GM21390 (cell line): ENCODE data around the gene RTBDN.
"Not testable (repeated sequence)": the region's sequence is repeated elsewhere in the genome, so short reads cannot be mapped to it uniquely, and the experiment has no call there.

Experiments used
- ATAC-seq: cut with Tn5 transposase; IDR thresholded peaks from one replicate; pipeline ENCODE4 v1.9.1; 2021; ENCODE audit not compliant: unreplicated experiment

The RTBDN gene

DNA sequence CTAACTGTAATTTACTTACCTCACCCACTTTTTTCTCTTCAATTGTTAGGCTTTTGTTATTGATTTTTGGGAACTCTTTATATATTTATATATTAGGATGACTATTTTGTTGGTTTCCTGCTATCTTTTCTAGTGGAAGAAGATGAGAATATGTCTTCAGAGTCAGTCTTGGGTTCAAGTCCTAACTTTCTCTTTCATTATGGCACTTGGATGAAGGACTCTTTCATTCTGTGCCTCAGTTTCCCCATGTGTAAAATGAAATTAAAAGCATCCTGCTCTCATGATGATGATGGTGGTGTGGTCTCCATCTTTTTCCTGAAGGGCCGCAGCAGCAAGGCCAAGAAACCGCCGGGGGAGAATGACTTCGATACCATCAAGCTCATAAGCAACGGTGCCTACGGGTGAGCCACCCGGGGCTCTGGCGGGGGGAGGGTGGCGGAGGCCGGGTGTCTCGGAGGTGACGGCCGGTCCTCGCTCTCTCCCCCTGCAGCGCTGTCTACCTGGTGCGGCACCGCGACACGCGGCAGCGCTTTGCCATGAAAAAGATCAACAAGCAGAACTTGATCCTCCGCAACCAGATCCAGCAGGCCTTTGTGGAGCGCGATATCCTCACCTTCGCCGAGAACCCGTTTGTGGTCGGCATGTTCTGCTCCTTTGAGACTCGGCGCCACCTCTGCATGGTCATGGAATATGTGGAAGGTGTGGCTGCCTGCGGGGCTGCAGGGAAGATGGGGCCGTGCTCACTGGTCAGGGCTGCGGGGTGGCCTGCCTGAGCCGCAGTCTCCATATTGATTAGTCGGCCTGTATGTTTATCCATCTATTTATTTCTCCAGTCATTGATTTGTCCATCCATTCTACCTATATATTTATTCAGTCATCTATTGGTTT lies 23.9 kb upstream of the RTBDN start:
- ATAC-seq: no peak

DNA sequence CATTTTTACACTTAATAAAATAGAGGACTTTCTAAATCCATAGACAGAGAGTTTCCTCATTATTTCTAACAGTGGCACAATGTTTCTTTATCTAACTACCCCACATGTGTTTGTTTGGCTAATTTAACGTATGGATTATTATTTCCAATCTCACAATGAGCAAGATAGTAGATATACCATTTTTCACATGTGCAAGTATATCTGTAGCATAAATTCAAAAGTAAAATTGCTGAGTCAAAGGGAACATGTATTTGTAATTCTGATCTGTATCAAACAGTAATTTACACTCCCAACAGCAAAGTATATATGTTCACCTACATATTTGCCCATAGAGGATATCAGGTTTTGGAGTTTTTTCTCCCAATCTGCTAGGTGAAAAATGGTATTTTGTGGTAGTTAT lies 22.3 kb upstream of the RTBDN start:
- ATAC-seq: no peak

DNA sequence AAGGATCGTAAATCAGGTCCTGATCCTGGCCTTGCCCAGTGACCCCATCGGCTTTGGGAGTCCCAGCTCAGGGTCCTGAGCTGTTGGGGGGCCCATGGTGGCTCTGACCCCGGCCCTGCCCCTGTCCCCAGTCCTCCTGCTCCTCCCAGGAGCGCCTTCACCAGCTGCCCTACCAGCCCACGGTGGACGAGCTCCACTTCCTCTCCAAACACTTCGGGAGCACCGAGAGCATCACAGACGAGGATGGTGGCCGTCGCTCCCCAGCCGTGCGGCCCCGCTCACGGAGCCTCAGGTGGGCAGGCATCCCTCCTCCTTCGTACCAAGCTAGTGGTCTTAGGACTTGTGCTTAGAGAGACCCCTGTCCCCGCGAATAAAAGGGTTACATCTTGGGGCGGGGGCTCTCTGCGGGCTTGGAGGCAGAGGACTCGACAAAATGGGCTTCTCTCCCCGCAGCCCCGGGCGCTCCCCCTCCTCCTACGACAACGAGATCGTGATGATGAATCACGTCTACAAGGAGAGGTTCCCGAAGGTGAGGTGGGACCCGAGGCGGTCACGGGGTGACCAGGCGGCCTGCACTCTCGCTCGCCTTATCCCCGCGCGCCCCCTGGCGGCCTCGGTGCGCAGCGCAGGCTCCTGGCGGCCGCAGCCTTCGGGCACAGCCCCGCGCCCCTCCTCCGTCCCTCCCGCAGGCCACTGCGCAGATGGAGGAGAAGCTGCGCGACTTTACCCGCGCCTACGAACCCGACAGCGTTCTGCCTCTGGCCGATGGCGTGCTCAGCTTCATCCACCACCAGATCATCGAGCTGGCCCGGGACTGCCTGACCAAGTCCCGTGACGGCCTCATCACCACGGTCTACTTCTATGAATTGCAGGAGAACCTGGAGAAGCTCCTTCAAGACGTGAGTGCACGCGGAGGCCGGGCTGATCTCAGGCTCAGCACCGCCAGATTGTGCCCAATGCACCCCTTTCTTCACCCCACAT lies 13.1 kb upstream of the RTBDN start:
- no peak for ATAC-seq

DNA sequence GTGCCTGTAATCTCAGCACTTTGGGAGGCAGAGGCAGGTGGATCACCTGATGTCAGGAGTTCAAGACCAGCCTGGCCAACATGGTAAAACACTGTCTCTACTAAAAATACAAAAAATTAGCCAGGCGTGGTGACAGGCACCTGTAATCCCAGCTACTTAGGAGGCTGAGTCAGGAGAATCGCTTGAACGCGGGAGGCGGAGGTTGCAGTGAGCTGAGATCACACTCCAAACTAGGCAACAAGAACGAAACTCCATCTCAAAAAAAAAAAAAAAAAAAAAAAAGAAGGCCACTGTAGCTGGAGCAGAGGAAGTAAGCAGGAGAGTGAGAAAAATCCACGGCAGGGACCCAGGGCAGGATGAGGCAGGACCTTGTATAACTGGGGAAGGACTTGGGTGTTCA lies 12.2 kb upstream of the RTBDN start:
- ATAC-seq: not testable (repeated sequence)

DNA sequence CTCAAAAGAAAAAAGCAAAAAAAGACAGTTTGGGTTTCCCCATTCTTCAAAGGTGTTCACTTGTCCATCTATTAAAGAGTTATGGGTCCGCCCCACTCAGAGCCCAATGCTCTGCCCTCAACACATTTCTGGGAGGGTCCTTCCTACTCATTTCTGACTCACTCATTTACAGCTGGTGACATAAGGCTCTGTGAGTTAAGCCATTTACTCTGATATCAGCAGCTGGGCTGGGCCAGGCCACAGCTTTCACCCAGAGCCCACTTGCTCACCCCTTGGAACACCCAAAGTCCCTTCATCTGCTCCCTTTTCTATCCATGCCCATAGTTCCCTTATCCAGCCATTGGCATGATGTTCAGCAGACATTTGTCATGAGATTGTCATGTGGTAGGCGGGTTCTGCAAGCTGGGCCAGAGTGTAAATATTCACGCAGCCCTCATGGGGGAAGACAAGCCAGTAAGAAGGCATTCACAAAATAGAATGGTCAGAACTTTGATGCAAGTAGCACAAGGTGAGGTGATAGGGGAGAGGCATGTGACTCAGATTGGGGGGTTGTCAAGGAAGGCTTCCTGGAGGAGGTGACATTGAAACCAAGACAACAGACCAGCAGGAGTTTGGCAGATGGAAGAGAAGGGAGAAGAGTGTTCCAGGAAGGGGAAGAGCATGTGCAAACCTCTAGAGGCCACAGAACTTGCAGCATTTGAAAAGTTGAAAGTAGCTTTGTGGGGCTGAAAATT lies 9.8 kb upstream of the RTBDN start:
- ATAC-seq: no peak

DNA sequence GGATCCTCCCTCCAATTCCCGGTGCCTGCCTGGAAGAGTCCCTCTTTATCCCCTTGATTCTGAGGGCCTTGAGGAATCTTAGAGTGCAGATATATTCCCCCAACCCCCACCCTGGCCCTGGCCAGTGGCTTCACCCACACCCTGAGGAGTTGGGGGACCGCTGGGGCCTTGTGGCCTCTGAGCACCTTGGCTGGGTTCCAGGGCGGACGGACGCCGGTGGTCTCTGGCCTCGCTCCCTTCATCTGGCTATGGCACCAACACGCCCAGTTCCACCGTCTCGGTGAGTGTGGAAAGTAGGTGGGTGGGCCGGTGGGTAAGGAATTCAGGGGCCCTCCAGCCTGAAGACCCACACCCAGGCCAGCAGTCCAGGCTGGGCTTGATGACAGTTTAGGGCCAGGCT lies 8.9 kb upstream of the RTBDN start:
- no peak for ATAC-seq

DNA sequence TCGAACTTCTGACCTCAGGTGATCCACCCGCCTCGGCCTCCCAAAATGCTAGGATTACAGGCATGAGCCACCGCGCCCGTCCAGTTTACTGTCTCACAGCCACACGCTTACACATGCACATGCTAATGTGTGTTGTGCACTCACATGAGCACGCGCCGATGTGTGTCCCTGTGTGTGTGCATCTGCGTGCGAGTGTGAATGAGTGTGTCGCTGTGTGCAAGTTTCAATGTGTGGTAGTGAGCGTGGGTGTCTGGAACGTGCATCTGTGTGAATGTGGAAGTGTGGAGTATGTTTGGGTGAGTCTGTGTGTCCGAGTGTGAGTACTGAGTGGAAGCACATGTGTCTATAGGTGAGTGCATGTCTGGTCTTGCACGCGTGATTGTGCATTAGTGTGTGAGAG lies 8.1 kb upstream of the RTBDN start:
- ATAC-seq: no peak

DNA sequence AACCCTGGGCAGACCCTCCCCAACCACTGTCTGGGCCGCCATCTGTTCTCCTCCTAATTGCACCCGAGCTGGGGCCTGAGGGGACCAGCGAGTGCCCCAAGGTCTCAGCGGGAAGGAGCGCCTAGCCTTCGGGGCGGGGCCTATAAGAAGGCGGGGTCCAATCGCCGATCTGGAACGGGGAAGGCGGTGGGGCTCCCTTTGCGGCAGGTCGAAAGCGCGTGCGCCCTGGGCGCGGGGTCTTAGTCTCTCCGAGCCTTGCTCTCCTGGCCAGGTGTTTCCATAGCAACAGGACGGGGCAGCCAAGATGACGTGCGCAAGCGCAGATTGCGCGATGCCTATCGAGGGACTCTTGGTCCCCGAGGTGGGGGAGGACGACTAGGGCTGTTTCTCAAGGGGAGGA lies 6.7 kb upstream of the RTBDN start:
- ATAC-seq: no peak

DNA sequence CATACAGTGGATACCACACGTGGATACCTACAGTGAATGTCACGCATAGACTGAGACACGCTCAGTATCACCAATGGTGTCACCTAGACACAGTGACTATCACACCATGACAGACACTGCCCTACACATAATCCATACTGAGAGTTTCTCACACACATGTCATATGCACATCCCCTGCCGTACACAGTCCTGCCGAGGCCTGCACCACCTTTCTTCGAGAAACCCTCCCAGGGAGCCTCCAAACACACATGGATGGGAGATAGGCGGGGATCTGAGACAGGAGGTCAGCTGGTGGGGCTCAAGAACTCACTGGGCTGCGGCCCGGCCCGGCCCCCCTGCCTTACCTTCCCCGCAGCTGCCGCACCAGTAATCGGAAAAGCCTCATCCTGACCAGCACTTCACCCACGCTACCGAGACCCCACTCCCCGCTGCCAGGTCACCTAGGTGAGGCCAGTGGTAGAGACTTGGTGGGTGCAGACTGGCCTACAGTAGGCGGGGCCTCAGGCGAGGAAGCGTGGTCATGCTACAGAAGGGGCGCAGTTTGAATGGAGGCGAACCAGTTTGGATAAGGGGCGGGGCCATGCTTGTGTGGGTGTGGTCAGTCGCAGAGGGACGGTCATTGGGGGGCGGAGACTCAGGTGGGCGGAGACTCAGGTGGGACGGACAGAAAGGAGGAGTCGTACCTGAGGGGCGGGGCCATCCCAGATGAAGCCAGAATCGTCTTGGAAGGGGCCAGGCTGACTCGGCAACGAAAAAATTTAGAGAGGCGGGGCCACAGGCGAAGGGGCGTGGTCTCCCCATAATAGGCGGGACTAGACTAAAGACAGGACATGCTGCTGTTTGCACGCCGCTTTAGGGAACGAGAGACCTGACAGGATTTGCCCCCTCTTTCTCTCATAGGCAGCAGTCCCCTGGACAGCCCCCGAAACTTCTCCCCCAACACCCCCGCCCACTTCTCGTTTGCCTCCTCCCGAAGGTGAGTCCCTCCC lies 6.0 kb upstream of the RTBDN start:
- ATAC-seq: no peak

DNA sequence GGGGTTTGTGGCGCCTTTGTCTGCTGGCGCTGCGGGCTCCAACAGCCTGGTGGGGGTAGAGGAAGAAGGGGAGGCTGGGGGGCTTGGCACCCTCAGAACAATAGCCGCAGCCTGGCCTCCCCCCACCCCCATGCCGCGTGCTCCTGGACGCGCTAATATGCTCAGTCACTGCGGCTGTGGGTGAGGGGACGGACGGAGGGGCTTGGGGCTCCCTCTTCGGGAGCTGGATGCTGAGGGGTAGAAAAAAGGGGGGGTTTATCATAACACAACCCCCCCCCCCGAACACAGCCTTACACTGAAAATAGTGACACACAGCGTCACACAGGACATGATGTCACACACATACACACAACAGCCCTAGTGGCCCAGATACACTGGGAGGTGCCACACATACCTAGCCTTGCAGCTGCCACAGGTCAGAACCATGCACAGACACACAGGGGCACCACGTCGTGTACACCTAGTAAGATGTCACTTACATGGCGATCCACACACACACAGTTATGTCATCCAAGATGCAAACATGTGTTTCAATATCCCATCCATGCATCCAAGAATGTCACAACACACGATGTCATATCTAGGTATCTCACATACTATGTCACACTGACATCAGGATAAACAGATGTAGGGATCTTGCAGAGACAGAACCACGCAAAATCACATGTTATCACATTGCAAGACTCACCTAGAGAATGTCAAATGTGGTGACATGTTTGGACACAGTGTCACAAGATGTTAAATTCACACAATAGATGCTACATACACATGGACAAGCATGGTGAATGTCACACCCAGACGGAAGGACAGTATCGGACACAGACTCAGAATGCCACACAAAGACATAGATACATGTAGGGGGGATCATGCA lies 4.7 kb upstream of the RTBDN start:
- no peak for ATAC-seq

DNA sequence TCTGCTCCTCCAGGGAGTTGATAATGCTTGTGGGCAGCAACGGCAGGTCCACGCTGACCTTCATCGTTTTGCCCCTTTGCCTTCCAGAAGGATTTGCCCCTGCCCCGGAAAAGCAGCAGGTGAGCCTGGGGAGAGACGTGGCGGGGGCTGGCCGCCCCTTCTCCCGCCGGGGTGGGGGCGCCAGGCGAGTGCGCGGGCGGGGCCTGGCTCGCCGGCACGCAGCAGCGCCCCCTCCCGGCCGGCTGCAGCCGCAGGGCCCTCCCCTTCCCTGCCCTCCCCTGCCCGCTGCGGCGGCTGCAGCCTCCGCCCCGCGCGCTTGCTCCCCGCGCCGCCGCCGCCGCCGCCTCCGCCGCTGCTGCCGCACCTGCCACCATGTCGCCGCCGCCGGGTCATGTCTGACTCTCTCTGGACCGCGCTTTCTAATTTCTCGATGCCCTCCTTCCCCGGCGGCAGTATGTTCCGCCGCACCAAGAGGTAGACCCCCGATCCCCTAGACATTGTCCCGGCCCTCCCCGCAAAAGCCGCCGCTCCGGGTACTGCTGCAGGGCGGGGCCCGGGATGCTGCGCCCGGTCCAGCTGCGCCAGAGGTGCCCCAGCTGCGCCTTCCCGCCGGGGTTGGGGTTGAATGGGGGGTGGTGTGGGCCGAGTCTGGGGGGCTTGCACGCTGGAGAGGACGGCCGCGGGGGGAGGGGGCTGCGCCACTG lies 4.0 kb upstream of the RTBDN start, which contains the start of gene MAST1:
MAST1 (plus strand) TSS at position 334 of the 704 bp plus-strand sequence; CDS start at position 392, 58 bp downstream.
- no peak for ATAC-seq

DNA sequence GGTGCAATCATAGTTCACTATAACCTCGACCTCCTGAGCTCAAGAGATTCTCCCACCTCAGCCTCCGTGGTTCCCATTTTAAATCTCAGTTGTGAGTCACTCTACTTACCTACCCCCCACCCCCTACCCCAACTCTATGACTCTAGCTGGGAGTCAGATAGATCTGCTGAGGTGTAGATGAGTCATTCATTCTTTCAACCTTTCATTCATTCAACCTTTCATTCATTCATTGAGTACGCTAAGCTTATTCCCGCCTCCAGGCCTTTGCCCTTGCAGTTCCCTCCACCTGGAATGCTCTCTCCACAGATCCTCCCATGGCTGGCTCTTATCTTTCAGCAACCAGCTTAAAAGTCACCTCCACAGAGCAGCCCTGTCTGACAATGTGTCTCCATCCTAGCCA lies 2.8 kb upstream of the RTBDN start:
- no peak for ATAC-seq

DNA sequence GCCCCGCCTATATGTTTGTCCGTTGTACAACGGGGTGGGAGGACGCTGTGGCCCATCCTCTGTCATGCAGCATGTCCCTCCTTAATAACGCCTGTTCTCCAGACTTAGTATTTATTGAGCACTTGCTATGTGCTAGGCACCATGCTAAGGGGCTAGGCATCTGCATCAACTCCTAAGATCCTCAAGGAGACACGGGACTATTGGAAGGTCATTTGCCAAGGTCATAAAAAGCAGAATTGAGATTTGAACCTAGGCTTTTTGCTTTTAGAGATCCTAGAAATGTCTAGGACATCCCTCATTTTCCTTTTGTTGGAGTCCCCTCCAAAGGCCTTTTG lies 2.1 kb upstream of the RTBDN start:
- no peak for ATAC-seq

DNA sequence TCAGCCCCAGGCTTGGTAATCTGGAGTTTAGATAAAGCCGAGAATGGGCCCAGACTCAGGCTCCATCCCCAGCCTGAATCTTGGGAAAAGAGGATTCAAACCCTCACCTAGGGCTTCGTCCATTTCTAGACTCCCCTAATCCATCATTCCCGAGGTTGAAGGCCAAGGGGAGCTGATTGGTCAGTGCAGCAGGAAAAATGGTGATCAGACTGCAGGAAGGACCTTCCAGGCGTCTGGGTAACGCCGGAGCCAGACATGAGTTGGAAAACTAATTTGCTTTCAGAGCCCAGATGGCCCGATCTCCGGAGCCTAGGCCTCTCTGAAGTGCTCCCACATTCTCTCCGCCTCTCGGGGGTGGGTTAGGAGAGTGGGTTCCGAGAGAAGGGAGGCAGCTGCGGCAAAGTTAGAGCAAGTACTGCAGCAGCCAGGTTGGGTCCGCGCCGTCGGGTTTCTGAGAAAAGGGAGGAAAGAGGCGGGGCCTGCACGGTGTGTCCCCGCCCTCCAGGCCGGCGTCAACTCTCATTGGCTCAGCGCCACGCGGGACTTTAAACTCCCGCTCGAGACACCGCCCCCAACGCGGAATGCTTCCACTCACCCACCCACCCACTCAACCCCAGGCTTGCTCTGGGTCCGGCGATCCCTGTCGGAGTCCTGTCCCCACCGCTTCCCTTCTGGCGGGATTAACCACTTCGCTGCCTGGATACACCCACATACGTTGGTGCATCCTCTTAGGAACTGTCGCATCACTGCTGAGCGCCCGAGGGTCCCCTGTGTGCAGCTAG lies 788 bp upstream of the RTBDN start:
- no peak for ATAC-seq

DNA sequence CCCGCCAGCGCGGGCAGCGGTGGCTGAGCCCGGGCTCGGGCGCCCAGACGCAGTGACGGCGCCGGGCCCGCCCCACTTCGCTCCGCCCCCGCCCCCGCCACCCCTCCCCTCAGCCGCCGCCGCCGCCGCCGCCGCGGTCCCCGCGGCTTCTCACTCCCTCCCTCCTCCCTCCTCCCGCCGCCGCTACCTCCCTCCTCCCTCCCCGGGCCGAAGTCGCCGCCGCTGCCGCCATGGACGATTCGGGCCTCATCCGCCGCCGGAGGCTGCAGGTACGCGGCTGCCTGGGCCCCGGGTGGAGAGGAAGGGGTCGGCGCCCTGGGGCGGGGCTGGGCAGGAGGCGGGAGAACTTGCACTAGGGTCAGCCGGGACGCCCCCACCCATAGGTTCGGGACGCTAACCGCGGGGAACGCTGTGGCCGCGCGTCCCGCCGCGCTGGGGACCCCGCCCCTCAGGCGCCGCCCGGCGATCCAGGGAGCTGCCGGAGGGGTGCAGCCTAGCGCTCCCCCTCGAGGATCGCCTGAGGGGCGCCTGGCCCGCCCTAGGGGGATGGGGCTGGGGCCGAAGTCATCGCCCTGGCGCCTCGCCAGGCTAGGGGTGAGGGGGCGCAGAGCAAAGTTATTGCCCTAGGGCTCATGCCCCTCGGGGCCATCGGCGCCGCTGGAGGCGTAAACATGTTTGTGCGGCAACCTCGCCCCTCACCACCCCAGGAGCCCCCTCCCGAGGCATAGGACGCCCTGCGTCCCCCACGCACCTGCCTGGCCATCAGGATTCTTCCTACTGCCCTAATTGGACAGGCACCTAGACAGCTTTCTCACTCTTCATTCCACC lies 427 bp downstream of the RTBDN start:
- ATAC-seq: no peak

DNA sequence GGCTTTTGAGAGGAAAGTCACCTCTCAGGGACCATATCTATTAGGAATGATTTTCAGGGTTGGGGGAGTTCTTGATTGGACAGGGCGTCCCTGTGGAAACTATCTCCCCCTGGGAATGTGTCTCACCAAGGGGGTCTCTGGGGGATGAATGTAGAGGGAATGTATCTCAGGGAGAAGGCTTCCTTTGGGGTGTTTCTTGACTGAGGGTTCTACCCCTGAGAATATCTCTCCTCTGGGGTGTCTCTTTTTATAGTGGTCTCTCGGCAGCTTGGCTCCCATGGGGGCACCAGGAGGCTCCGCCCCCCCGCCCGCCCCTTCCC lies 1.0 kb downstream of the RTBDN start:
- ATAC-seq: no peak

DNA sequence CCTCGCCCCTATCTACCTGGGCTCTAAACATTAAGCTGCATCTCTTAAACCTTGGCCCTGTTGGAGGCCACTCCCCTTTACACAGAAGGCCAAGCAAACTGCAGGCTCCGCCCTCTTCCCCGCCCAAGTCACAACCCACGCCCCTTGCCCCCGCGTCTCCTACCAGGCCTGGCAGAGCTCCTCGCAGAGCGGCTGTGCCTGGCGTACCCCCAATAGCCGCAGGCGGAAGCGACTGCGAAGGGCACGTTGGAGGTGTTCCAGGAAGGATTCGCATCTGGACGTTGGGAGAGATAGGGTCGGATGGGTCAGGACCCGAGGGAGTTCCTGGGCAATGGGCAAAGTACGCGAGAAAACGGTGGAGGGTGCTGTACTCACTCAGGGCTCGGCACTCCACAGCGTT lies 5.9 kb downstream of the RTBDN start:
- no peak for ATAC-seq
